RWPE2 (cell line): ENCODE measurements around the gene GPATCH8.

Experiments used
- ATAC-seq: fragments of 200-7000 bp; cut with Tn5 transposase; 3 replicates; pipeline ENCODE4 v1.9.1; 2021; ENCODE audit warnings: low read depth
- DNase-seq: peaks from one replicate; pipeline ENCODE4 v3.0.0-alpha.2; 2020; ENCODE audit warnings: low spot score
- H3K27ac ChIP-seq: fragments of 450-650 bp; 2 replicates; pipeline ENCODE4 v1.5.1; 2017; ENCODE audit warnings: mild to moderate bottlenecking; ENCODE audit not compliant: poor library complexity, severe bottlenecking
- H3K27me3 ChIP-seq: fragments of 250-450 bp; sonication (Bioruptor Pico); 2 replicates; pipeline ENCODE4 v1.5.1; 2021; ENCODE audit warnings: mild to moderate bottlenecking, moderate library complexity; ENCODE audit not compliant: insufficient read depth, poor library complexity, severe bottlenecking
- H3K36me3 ChIP-seq: fragments of 250-450 bp; sonication (Bioruptor Pico); 2 replicates; pipeline ENCODE4 v1.5.1; 2020; ENCODE audit warnings: low read depth, mild to moderate bottlenecking, moderate library complexity
- H3K4me1 ChIP-seq: fragments of 250-450 bp; sonication (Bioruptor Pico); 2 replicates; pipeline ENCODE4 v1.5.1; 2021; ENCODE audit warnings: mild to moderate bottlenecking, moderate library complexity; ENCODE audit not compliant: insufficient read depth, poor library complexity, severe bottlenecking
- H3K4me3 ChIP-seq: fragments of 250-450 bp; sonication (Bioruptor Pico); 2 replicates; pipeline ENCODE4 v1.5.1; 2021; ENCODE audit warnings: mild to moderate bottlenecking, moderate library complexity; ENCODE audit not compliant: severe bottlenecking
- H3K9me3 ChIP-seq: fragments of 250-450 bp; sonication (Bioruptor Pico); 2 replicates; pipeline ENCODE4 v1.5.1; 2021; ENCODE audit warnings: mild to moderate bottlenecking, moderate library complexity; ENCODE audit not compliant: severe bottlenecking
- CTCF ChIP-seq: fragments of 450-650 bp; IDR thresholded peaks from one replicate; pipeline ENCODE4 v1.5.1; 2017; ENCODE audit warnings: mild to moderate bottlenecking, moderate library complexity; ENCODE audit not compliant: poor library complexity, severe bottlenecking

GPATCH8 gene

GRCh38 chr17:44467108-44467507 is 36.1 kb downstream of the GPATCH8 start:
- Histone ChIP-seq H3K4me1 (no peaks in the 10 kb centered on the region), H3K9me3 (no peaks in the 10 kb centered on the region), H3K27ac (no peak overlapping the region), H3K27me3 (no peaks in the 10 kb centered on the region), H3K4me3 (no peak overlapping the region), H3K36me3 (peaks cover 45% of the 10 kb centered on the region)
- DNase-seq: no peak
- no peak for ATAC-seq
- no peak for TF ChIP-seq CTCF

GRCh38 chr17:44466339-44466738 is 36.9 kb downstream of the GPATCH8 start:
- H3K36me3 ChIP-seq: peaks cover 47% of the 10 kb centered on the region
- H3K4me3 ChIP-seq: no peak overlapping the region
- H3K9me3 ChIP-seq: no peaks in the 10 kb centered on the region
- no peaks in the 10 kb centered on the region for H3K27me3 ChIP-seq
- TF ChIP-seq CTCF: no peak
- H3K27ac ChIP-seq: no peak overlapping the region
- ATAC-seq (no peak), DNase-seq (no peak)
- H3K4me1 ChIP-seq: no peaks in the 10 kb centered on the region

- TF ChIP-seq CTCF: no peak
- H3K36me3 ChIP-seq: peaks cover 43% of the 10 kb centered on the region
- no peaks in the 10 kb centered on the region for H3K4me1 ChIP-seq
- no peak overlapping the region for H3K27ac ChIP-seq
- ATAC-seq (no peak), DNase-seq (no peak)
- no peaks in the 10 kb centered on the region for H3K9me3 ChIP-seq
- no peaks in the 10 kb centered on the region for H3K27me3 ChIP-seq
- H3K4me3 ChIP-seq: no peak overlapping the region
Observed at GRCh38 chr17:44465897-44466296, 37.3 kb downstream of the GPATCH8 start.

GRCh38 chr17:44465276-44465675 is 37.9 kb downstream of the GPATCH8 start:
- Histone ChIP-seq H3K27me3 (no peaks in the 10 kb centered on the region), H3K4me1 (no peaks in the 10 kb centered on the region), H3K36me3 (peaks cover 45% of the 10 kb centered on the region), H3K4me3 (no peak overlapping the region), H3K27ac (no peak overlapping the region), H3K9me3 (no peaks in the 10 kb centered on the region)
- ATAC-seq: no peak
- DNase-seq: no peak
- TF ChIP-seq CTCF: no peak

GRCh38 chr17:44464037-44464436 is 39.2 kb downstream of the GPATCH8 start:
- no peak for TF ChIP-seq CTCF
- DNase-seq (no peak), ATAC-seq (no peak)
- no peaks in the 10 kb centered on the region for H3K27me3 ChIP-seq
- H3K9me3 ChIP-seq: no peaks in the 10 kb centered on the region
- H3K4me3 ChIP-seq: no peak overlapping the region
- peaks cover 45% of the 10 kb centered on the region for H3K36me3 ChIP-seq
- H3K4me1 ChIP-seq: no peaks in the 10 kb centered on the region
- H3K27ac ChIP-seq: no peak overlapping the region
